ENCODE measurements around the gene MAGI1. TPM values are rescaled to one million over a fixed set of nuclear protein-coding genes. Genes with fewer than 3 reads are reported as not detected.

The MAGI1 gene
- polyA plus RNA-seq, 1 experiment, result 14.2 TPM

DNA sequence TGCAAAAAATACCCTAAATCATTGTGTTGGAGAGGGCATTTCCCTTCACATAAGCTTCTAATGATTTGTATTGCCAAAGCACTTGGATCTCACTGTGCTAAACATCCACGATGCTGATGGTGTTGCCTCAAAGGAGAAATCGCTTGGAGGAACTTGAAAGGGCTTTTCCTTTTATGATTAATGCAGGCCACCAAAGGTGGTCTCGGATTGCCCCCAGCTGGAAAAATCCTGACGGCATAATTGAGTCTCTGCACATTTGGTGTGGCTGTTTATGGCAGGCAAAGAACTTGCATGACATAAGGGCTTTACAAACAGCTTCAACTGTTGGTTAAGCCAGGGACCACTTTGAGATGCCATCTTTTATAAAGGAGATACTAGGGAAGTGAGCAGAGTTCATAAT lies 687.0 kb downstream of the MAGI1 start:
- CTCF ChIA-PET, result no interaction called here
- no peak for TF ChIP-seq CTCF (IDR thresholded peaks at IDR 0.05; ENCODE audit: low read depth, low read length)
- peaks cover 2% of the 10 kb centered on the region; the same call in 1 of the 2 replicates for H3K9me3 ChIP-seq (ENCODE audit: control insufficient read depth, insufficient read depth, low read length)
- POLR2A ChIA-PET, result no interaction called here
- no peak overlapping the region for H3K4me3 ChIP-seq (ENCODE audit: low read depth, low read length)
- no peaks in the 10 kb centered on the region for H3K27me3 ChIP-seq (ENCODE audit: control insufficient read depth, insufficient read depth, low read length)
- no peak overlapping the region for H3K27ac ChIP-seq (ENCODE audit: low read depth, low read length)
- no peak for DNase-seq (ENCODE audit: low read depth, low spot score)

DNA sequence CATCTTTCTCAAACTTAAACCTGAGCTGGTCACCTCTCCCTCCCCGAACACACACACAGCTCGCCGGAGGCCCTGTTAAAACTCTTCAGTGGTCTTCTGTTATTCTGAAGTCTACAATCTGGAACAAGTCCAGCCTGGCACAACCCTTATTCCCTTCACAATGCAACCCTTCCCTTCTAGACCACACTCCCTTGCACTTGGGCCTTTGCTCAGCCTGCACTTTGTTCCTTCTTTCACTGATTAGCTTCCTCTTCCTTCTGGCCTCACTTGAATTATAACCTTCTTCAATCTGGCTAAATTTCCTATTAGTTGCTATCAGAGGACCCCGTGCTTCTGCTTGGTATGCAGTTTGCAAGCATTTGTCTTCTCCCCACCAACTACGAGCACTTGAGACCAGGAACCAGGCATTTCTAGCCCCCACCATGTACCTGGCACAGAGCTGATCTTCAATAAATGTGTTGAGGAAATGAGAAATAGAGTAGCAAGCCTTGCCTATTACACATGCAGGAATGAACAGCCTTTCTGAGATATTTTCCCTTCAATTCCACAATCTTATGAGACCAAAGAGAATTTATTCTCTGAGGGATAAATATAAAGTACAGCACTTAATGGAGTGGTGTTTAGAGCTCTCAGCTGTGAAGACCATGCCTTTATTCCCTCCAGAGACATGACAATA lies 687.8 kb downstream of the MAGI1 start:
- H3K4me3 ChIP-seq (ENCODE audit: low read depth, low read length), result no peak overlapping the region
- ChIA-PET POLR2A (no interaction called here), CTCF (no interaction called here)
- TF ChIP-seq CTCF (IDR thresholded peaks at IDR 0.05; ENCODE audit: low read depth, low read length), result no peak
- no peaks in the 10 kb centered on the region for H3K27me3 ChIP-seq (ENCODE audit: control insufficient read depth, insufficient read depth, low read length)
- DNase-seq (ENCODE audit: low read depth, low spot score), result no peak
- no peaks in the 10 kb centered on the region for H3K9me3 ChIP-seq (ENCODE audit: control insufficient read depth, insufficient read depth, low read length)
- H3K27ac ChIP-seq (ENCODE audit: low read depth, low read length), result no peak overlapping the region

DNA sequence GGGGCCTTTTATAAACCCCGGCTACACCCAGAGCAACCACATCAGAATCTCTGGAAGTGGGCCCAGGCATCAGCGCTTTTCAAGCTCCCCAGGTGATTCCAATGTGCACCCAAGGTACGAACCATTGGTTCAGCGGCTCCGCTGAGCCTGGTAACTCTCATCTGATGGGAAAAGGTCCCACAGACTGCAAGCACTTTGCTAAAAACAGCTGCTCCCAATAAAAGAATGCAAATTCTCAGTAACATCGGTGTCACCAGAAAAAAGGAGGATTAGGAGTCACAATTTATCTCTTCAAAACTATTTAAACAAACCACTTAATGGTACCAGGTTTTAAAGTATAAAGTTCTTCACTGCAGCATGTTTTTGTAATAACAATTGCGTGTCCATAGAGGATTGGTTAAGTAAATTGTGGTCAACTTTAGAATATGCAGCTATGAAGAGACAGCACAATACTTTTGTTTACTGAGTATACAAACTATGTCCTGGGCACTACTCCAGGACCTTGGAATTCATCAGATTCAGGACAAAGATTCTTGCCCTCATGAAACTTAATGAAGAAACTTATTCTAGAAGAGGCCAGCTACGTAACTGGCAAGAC lies 690.2 kb downstream of the MAGI1 start:
- CTCF ChIA-PET, result interaction anchor here (2.1 kb wide), 1 partner anchor 9 kb away, joined by 10 read pairs; no protein-coding TSS in a partner anchor
- no peak overlapping the region for H3K27ac ChIP-seq (ENCODE audit: low read depth, low read length)
- no peaks in the 10 kb centered on the region for H3K9me3 ChIP-seq (ENCODE audit: control insufficient read depth, insufficient read depth, low read length)
- peak; percentile 50 for DNase-seq (ENCODE audit: low read depth, low spot score)
- TF ChIP-seq CTCF (IDR thresholded peaks at IDR 0.05; ENCODE audit: low read depth, low read length), result no peak
- POLR2A ChIA-PET, result no interaction called here
- H3K4me3 ChIP-seq (ENCODE audit: low read depth, low read length), result no peak overlapping the region
- H3K27me3 ChIP-seq (ENCODE audit: control insufficient read depth, insufficient read depth, low read length), result no peaks in the 10 kb centered on the region

DNA sequence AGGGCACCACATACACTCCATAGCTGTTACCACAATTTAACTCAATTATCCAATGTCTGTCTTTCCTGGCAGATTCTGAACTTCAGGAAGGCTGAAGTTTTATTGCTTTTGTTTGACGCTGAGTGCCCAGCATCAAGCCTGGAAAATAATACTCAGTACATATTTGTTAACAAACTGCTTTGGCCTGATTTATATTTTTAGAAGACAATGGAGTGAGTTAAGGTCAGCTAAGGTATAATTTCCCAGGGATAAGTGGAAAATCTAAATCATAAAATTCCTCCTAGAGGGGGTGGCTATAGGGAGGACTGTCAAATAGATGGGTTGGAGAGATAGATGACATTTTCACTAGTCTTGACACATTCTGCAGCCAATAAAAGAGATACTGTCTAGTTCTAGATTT lies 691.6 kb downstream of the MAGI1 start:
- CTCF ChIA-PET, result interaction anchor here (0.8 kb wide), 1 partner anchor 91 kb away, joined by 3 read pairs; no protein-coding TSS in a partner anchor
- Histone ChIP-seq H3K9me3 (ENCODE audit: control insufficient read depth, insufficient read depth, low read length) (no peaks in the 10 kb centered on the region), H3K4me3 (ENCODE audit: low read depth, low read length) (no peak overlapping the region), H3K27ac (ENCODE audit: low read depth, low read length) (no peak overlapping the region), H3K27me3 (ENCODE audit: control insufficient read depth, insufficient read depth, low read length) (no peaks in the 10 kb centered on the region)
- no peak for DNase-seq (ENCODE audit: low read depth, low spot score)
- TF ChIP-seq CTCF (IDR thresholded peaks at IDR 0.05; ENCODE audit: low read depth, low read length), result no peak
- POLR2A ChIA-PET, result no interaction called here

DNA sequence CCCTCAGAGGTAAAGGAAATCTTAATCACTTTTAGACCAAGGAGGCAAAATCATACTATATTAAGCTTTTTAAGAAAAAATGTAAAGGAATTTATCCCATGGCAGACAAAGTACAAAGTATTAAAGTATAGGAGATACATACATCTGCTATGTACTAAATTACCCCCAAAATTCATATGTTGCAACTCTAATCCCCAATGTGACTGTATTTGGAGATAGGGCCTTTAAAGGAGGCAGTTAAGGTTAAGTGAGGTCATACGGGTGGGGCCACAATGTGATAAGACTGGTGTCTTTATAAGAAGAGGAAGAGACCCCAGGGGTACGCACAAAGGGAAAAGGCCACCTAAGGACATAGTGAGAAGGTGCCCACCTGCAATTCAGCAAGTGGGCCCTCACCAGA lies 693.9 kb downstream of the MAGI1 start:
- H3K9me3 ChIP-seq (ENCODE audit: control insufficient read depth, insufficient read depth, low read length), result no peaks in the 10 kb centered on the region
- H3K27me3 ChIP-seq (ENCODE audit: control insufficient read depth, insufficient read depth, low read length), result peaks cover 4% of the 10 kb centered on the region
- ChIA-PET CTCF (no interaction called here), POLR2A (no interaction called here)
- DNase-seq (ENCODE audit: low read depth, low spot score), result no peak
- H3K27ac ChIP-seq (ENCODE audit: low read depth, low read length), result no peak overlapping the region
- no peak for TF ChIP-seq CTCF (IDR thresholded peaks at IDR 0.05; ENCODE audit: low read depth, low read length)
- no peak overlapping the region for H3K4me3 ChIP-seq (ENCODE audit: low read depth, low read length)
